ENCODE measurements around the gene TMEM218. TPM values are rescaled to one million over a fixed set of nuclear protein-coding genes. Genes with fewer than 3 reads are reported as not detected.

The TMEM218 gene
- total RNA-seq = 18.8 TPM

- peak; percentile 97 for FAIRE-seq
- DNase-seq (ENCODE audit: low spot score in 2 of 2) = peak; percentile 90 to 94
Measured at GRCh38 chr11:125111343-125112207, at the start of gene TMEM218. Gene TMEM218, minus strand, starts transcription at chr11:125111626. Its CDS starts 9,385 bp downstream, at chr11:125102241.

- DNase-seq (ENCODE audit: low spot score in 2 of 2) (no peak), FAIRE-seq (no peak)
Measured at GRCh38 chr11:125157953-125158680, 46.7 kb upstream of the TMEM218 start.

GRCh38 chr11:125157118-125157733 is 45.8 kb upstream of the TMEM218 start:
- FAIRE-seq = no peak

GRCh38 chr11:125156346-125157117 is 45.1 kb upstream of the TMEM218 start:
- FAIRE-seq (no peak), DNase-seq (ENCODE audit: low spot score in 2 of 2) (no peak)

More at GRCh38 chr11:125157118-125157733, 45.8 kb upstream of the TMEM218 start:
- no peak for DNase-seq (ENCODE audit: low spot score in 2 of 2)

GRCh38 chr11:125155767-125156166 is 44.3 kb upstream of the TMEM218 start:
- FAIRE-seq (no peak), DNase-seq (ENCODE audit: low spot score in 2 of 2) (no peak)

- DNase-seq (ENCODE audit: low spot score in 2 of 2) (no peak), FAIRE-seq (no peak)
Measured at GRCh38 chr11:125155100-125155444, 43.6 kb upstream of the TMEM218 start.

GRCh38 chr11:125154378-125155099 is 43.1 kb upstream of the TMEM218 start:
- FAIRE-seq = no peak
- DNase-seq (ENCODE audit: low spot score in 2 of 2) = no peak

- no peak for FAIRE-seq
- DNase-seq (ENCODE audit: low spot score in 2 of 2) = no peak
Measured at GRCh38 chr11:125153837-125154236, 42.4 kb upstream of the TMEM218 start.

GRCh38 chr11:125148743-125149142 is 37.3 kb upstream of the TMEM218 start:
- DNase-seq (ENCODE audit: low spot score in 2 of 2) (no peak), FAIRE-seq (no peak)

- no peak for FAIRE-seq
- no peak for DNase-seq (ENCODE audit: low spot score in 2 of 2)
Measured at GRCh38 chr11:125148011-125148410, 36.6 kb upstream of the TMEM218 start.

GRCh38 chr11:125147280-125147679 is 35.9 kb upstream of the TMEM218 start:
- FAIRE-seq (no peak), DNase-seq (ENCODE audit: low spot score in 2 of 2) (no peak)

GRCh38 chr11:125146232-125146631 is 34.8 kb upstream of the TMEM218 start:
- FAIRE-seq (no peak), DNase-seq (ENCODE audit: low spot score in 2 of 2) (no peak)

- FAIRE-seq (no peak), DNase-seq (ENCODE audit: low spot score in 2 of 2) (peak; percentile 24 to 47)
Measured at GRCh38 chr11:125141686-125142535, 30.5 kb upstream of the TMEM218 start.

- no peak for DNase-seq (ENCODE audit: low spot score in 2 of 2)
- no peak for FAIRE-seq
Measured at GRCh38 chr11:125141178-125141577, 29.8 kb upstream of the TMEM218 start.

GRCh38 chr11:125140233-125140632 is 28.8 kb upstream of the TMEM218 start:
- no peak for FAIRE-seq
- DNase-seq (ENCODE audit: low spot score in 2 of 2) = no peak

- FAIRE-seq (no peak), DNase-seq (ENCODE audit: low spot score in 2 of 2) (no peak)
Measured at GRCh38 chr11:125139778-125140177, 28.4 kb upstream of the TMEM218 start.

- DNase-seq (ENCODE audit: low spot score in 2 of 2) (no peak), FAIRE-seq (no peak)
Measured at GRCh38 chr11:125138966-125139365, 27.5 kb upstream of the TMEM218 start.

- DNase-seq (ENCODE audit: low spot score in 2 of 2) (no peak), FAIRE-seq (no peak)
Measured at GRCh38 chr11:125136001-125136400, 24.6 kb upstream of the TMEM218 start.

- FAIRE-seq (no peak), DNase-seq (ENCODE audit: low spot score in 2 of 2) (no peak)
Measured at GRCh38 chr11:125132596-125132995, 21.2 kb upstream of the TMEM218 start.

Measured in frontal cortex (tissue), 4 donors.